GM19240 (cell line): ENCODE results near the gene EPB41.
"Not testable (repeated sequence)": the region's sequence is repeated elsewhere in the genome, so short reads cannot be mapped to it uniquely, and the experiment has no call there.

Source experiments
- DNase-seq: peaks from one replicate; pipeline ENCODE4 v3.0.0; 2011; ENCODE audit warnings: low spot score; ENCODE audit not compliant: insufficient read length

Gene EPB41

GRCh38 chr1:28926629-28927265 lies 12.4 kb downstream of the EPB41 start:
- DNase-seq, result no peak

GRCh38 chr1:28927266-28927647 lies 12.9 kb downstream of the EPB41 start:
- no peak for DNase-seq

GRCh38 chr1:28927648-28928313 lies 13.4 kb downstream of the EPB41 start:
- DNase-seq, result no peak

- DNase-seq, result no peak
These were observed 14.1 kb downstream of the EPB41 start for GRCh38 chr1:28928314-28928941.

GRCh38 chr1:28933277-28933676 lies 18.9 kb downstream of the EPB41 start:
- DNase-seq, result no peak

- DNase-seq, result no peak
These were observed 19.5 kb downstream of the EPB41 start for GRCh38 chr1:28933918-28934317.

- DNase-seq, result no peak
These were observed 20.3 kb downstream of the EPB41 start for GRCh38 chr1:28934676-28935075.

GRCh38 chr1:28935293-28935692 lies 20.9 kb downstream of the EPB41 start:
- no peak for DNase-seq

GRCh38 chr1:28936094-28936493 lies 21.7 kb downstream of the EPB41 start:
- DNase-seq, result no peak

GRCh38 chr1:28936528-28936927 lies 22.2 kb downstream of the EPB41 start:
- DNase-seq, result no peak

- not testable (repeated sequence) for DNase-seq
These were observed 29.2 kb downstream of the EPB41 start for GRCh38 chr1:28943581-28943980.

GRCh38 chr1:28950006-28950405 lies 35.6 kb downstream of the EPB41 start:
- no peak for DNase-seq

GRCh38 chr1:28950449-28950848 lies 36.1 kb downstream of the EPB41 start:
- no peak for DNase-seq

- no peak for DNase-seq
These were observed 39.9 kb downstream of the EPB41 start for GRCh38 chr1:28954126-28954726.

GRCh38 chr1:28956038-28956464 lies 41.7 kb downstream of the EPB41 start:
- DNase-seq, result no peak

- DNase-seq, result not testable (repeated sequence)
These were observed 47.9 kb downstream of the EPB41 start for GRCh38 chr1:28962114-28962831.

- DNase-seq, result no peak
These were observed 51.0 kb downstream of the EPB41 start for GRCh38 chr1:28965271-28965870.

- DNase-seq, result no peak
These were observed 52.2 kb downstream of the EPB41 start for GRCh38 chr1:28966617-28967016.

- DNase-seq, result no peak
These were observed 57.8 kb downstream of the EPB41 start for GRCh38 chr1:28971980-28972771.

- DNase-seq, result no peak
These were observed 59.4 kb downstream of the EPB41 start for GRCh38 chr1:28973596-28974421.
